K562 (cell line): ENCODE measurements around the gene KLHL22. TPM values are rescaled to one million over a fixed set of nuclear protein-coding genes. Genes with fewer than 3 reads are reported as not detected.

Experiments used
- CXXC5 ChIP-seq: fragments of 250-450 bp; sonication (Bioruptor Pico); IDR thresholded peaks from 2 replicates; pipeline ENCODE4 v1.8.0; 2022; ENCODE audit warnings: inconsistent platforms, mild to moderate bottlenecking, moderate library complexity
- DPF2 ChIP-seq: fragments of 450-650 bp; IDR thresholded peaks from 2 replicates; pipeline ENCODE4 v1.6.1; 2016
- EHMT2 ChIP-seq: fragments of 450-650 bp; IDR thresholded peaks from 2 replicates; pipeline ENCODE4 v1.6.1; 2018; ENCODE audit warnings: antibody characterized with exemption
- ELF4 ChIP-seq: fragments of 450-650 bp; formaldehyde crosslinking; IDR thresholded peaks from 2 replicates; pipeline ENCODE4 v1.4.0; 2022; ENCODE audit warnings: missing genetic modification characterization
- FOSL1 ChIP-seq: fragments of 200-800 bp; sonication (Bioruptor generic); conservative IDR thresholded peaks from 2 replicates; pipeline ENCODE4 v1.6.1; 2016; ENCODE audit warnings: missing genetic modification characterization, missing compliant biosample characterization
- HDAC2 ChIP-seq: fragments of 450-650 bp; IDR thresholded peaks from 2 replicates; pipeline ENCODE4 v1.6.1; 2016; ENCODE audit warnings: mild to moderate bottlenecking
- HLTF ChIP-seq: fragments of 450-650 bp; IDR thresholded peaks from 2 replicates; pipeline ENCODE4 v1.6.1; 2016
- JUND ChIP-seq, 2 experiments: IDR thresholded peaks; 2 replicates in 1 of 2; 3 replicates in 1 of 2; pipeline ENCODE4 v1.6.1; 2011; ENCODE audit warnings: borderline replicate concordance in 2 of 2, low read depth in 2 of 2, low read length in 2 of 2, improper control_type of control experiment in 1 of 2, missing biosample characterization in 1 of 2, missing genetic modification characterization in 1 of 2, missing genetic modification reagents in 1 of 2
- NCOA4 ChIP-seq: fragments of 450-650 bp; IDR thresholded peaks from 2 replicates; pipeline ENCODE4 v1.6.1; 2018; ENCODE audit warnings: mild to moderate bottlenecking; ENCODE audit not compliant: partially characterized antibody
- SMARCA4 ChIP-seq: fragments of 450-650 bp; IDR thresholded peaks from 2 replicates; pipeline ENCODE4 v1.6.1; 2016
- SMARCE1 ChIP-seq: fragments of 450-650 bp; IDR thresholded peaks from 2 replicates; pipeline ENCODE4 v1.7.1; 2016; ENCODE audit warnings: mild to moderate bottlenecking
- TRIM28 ChIP-seq: fragments of 450-650 bp; IDR thresholded peaks from 2 replicates; pipeline ENCODE4 v1.6.1; 2017
- ZNF121 ChIP-seq: sonication (generic); formaldehyde crosslinking; conservative IDR thresholded peaks from 2 replicates; pipeline ENCODE4 v1.8.0; 2022; ENCODE audit warnings: missing genetic modification reagents
- ZNF384 ChIP-seq: IDR thresholded peaks from 2 replicates; pipeline ENCODE4 v1.6.1; 2012; ENCODE audit warnings: low read depth, low read length, improper control_type of control experiment
- polyA plus RNA-seq, 8 experiments: library from polyadenylated mRNA; depleted of rRNA in 4 of 8; stranded (reverse) in 5 of 8; unstranded in 3 of 8; fragments of >200 nt; fragmentation: Nextera tagmentation in 2 of 8; fragmentation: Illumina TruSeq in 1 of 8; extraction: Ambion mirVana in 2 of 8; extraction: Trizol in 1 of 8; gene quantifications; 2 replicates each; pipeline versions ENCODE4 v1.2.1 to v1.2.3, GENCODE V29; 2011 to 2014; ENCODE audit warnings: inconsistent platforms in 1 of 8, missing spikeins in 1 of 8
- total RNA-seq, 7 experiments: library from RNA; depleted of rRNA in 6 of 7; stranded (reverse); fragments of >200 nt in 6 of 7; fragmentation: Illumina TruSeq in 2 of 7; extraction: Trizol in 2 of 7; gene quantifications; 2 replicates each; pipeline versions ENCODE4 v1.2.1 to v1.2.3, GENCODE V29; 2011 to 2021; ENCODE audit warnings: low replicate concordance in 1 of 7
- TF ChIP-seq, protein P1 (sequence below): fragments of 450-650 bp; IDR thresholded peaks from 2 replicates; pipeline ENCODE4 v1.6.1; 2016; ENCODE audit warnings: antibody characterized with exemption
- TF ChIP-seq, protein P2 (sequence below): fragments of 250-450 bp; sonication (Bioruptor Pico); IDR thresholded peaks from 2 replicates; pipeline ENCODE4 v1.4.0; 2020; ENCODE audit warnings: borderline replicate concordance
- TF ChIP-seq, protein P3 (sequence below): fragments of 250-450 bp; sonication (Bioruptor Pico); IDR thresholded peaks from 2 replicates; pipeline ENCODE4 v1.8.0; 2021; ENCODE audit warnings: moderate library complexity, mild to moderate bottlenecking, inconsistent platforms
- TF ChIP-seq, protein P4 (sequence below): sonication (generic); formaldehyde crosslinking; IDR thresholded peaks from 2 replicates; pipeline ENCODE4 v1.8.0; 2022; ENCODE audit warnings: mild to moderate bottlenecking, low read depth, missing genetic modification reagents
- TF ChIP-seq, protein P5 (sequence below): fragments of 450-650 bp; formaldehyde crosslinking; IDR thresholded peaks from 2 replicates; pipeline ENCODE4 v1.4.0; 2022; ENCODE audit warnings: missing genetic modification characterization

The KLHL22 gene
- total and polyA plus RNA-seq, 9 of the 15 experiments (the other 6 are each of a cell fraction or from before 2014, with no cell fraction given) = 1.3 to 25.6 (median 15.2) TPM

DNA sequence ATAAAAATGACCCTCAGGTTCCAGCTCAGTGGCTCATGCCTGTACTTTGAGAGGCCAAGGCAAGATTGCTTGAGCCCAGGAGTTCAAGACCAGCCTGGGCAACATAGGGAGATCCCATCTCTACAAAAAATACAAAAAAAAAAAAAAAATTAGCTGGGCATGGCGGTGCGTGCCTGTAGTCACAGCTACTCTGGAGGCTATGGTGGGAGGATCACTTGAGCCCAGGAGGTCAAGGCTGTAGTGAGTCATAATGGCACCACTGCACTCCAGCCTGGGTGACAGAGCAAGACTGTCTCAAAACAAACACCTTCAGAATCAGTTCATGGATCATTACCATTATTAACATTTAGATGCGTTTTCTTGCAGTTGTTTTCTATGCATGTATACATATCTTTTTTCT, 86.2 kb downstream of the KLHL22 start (continued):
- peak; percentile 80; the same call in 1 of the 2 replicates for TF ChIP-seq JUND (IDR thresholded peaks at IDR 0.05; ENCODE audit: borderline replicate concordance, low read depth, low read length)
- peak; percentile 64; the same call in 1 of the 3 replicates for TF ChIP-seq JUND (tag; IDR thresholded peaks at IDR 0.05; ENCODE audit: borderline replicate concordance, low read depth, low read length)
- TF ChIP-seq, protein P1, sequence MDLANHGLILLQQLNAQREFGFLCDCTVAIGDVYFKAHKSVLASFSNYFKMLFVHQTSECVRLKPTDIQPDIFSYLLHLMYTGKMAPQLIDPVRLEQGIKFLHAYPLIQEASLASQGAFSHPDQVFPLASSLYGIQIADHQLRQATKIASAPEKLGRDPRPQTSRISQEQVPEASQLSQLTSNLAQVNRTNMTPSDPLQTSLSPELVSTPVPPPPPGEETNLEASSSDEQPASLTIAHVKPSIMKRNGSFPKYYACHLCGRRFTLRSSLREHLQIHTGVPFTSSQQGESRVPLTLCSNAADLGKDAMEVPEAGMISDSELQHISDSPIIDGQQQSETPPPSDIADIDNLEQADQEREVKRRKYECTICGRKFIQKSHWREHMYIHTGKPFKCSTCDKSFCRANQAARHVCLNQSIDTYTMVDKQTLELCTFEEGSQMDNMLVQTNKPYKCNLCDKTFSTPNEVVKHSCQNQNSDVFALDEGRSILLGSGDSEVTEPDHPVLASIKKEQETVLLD = 0 out of 2 replicates have a peak, but pooled peaks have one; percentile 40
- TF ChIP-seq HLTF = peak; percentile 37; the same call in 1 of the 2 replicates
- 0 out of 2 replicates have a peak, but pooled peaks have one; percentile 19 for TF ChIP-seq CXXC5 (CRISPR knock-in tag)
- TF ChIP-seq HDAC2 = 0 out of 2 replicates have a peak, but pooled peaks have one; percentile 42
- peak; percentile 82 for TF ChIP-seq ZNF384
- TF ChIP-seq, protein P2, sequence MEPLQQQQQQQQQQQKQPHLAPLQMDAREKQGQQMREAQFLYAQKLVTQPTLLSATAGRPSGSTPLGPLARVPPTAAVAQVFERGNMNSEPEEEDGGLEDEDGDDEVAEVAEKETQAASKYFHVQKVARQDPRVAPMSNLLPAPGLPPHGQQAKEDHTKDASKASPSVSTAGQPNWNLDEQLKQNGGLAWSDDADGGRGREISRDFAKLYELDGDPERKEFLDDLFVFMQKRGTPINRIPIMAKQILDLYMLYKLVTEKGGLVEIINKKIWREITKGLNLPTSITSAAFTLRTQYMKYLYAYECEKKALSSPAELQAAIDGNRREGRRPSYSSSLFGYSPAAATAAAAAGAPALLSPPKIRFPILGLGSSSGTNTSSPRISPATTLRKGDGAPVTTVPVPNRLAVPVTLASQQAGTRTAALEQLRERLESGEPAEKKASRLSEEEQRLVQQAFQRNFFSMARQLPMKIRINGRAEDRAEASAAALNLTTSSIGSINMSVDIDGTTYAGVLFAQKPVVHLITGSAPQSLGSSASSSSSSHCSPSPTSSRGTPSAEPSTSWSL = 0 out of 2 replicates have a peak, but pooled peaks have one; percentile 49
- TF ChIP-seq FOSL1 (tag) = peak; percentile 85
- TF ChIP-seq ZNF121 (CRISPR knock-in tag) = peak; percentile 6; the same call in 1 of the 2 replicates
- peak; percentile 75 for TF ChIP-seq NCOA4
- TF ChIP-seq ELF4 (CRISPR knock-in tag) = 0 out of 2 replicates have a peak, but pooled peaks have one; percentile 41
- peak; percentile 50; the same call in 1 of the 2 replicates for TF ChIP-seq TRIM28
- TF ChIP-seq DPF2 = peak; percentile 83
- TF ChIP-seq, protein P3, sequence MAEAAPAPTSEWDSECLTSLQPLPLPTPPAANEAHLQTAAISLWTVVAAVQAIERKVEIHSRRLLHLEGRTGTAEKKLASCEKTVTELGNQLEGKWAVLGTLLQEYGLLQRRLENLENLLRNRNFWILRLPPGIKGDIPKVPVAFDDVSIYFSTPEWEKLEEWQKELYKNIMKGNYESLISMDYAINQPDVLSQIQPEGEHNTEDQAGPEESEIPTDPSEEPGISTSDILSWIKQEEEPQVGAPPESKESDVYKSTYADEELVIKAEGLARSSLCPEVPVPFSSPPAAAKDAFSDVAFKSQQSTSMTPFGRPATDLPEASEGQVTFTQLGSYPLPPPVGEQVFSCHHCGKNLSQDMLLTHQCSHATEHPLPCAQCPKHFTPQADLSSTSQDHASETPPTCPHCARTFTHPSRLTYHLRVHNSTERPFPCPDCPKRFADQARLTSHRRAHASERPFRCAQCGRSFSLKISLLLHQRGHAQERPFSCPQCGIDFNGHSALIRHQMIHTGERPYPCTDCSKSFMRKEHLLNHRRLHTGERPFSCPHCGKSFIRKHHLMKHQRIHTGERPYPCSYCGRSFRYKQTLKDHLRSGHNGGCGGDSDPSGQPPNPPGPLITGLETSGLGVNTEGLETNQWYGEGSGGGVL (CRISPR knock-in tag) = 0 out of 2 replicates have a peak, but pooled peaks have one; percentile 23
- TF ChIP-seq, protein P4, sequence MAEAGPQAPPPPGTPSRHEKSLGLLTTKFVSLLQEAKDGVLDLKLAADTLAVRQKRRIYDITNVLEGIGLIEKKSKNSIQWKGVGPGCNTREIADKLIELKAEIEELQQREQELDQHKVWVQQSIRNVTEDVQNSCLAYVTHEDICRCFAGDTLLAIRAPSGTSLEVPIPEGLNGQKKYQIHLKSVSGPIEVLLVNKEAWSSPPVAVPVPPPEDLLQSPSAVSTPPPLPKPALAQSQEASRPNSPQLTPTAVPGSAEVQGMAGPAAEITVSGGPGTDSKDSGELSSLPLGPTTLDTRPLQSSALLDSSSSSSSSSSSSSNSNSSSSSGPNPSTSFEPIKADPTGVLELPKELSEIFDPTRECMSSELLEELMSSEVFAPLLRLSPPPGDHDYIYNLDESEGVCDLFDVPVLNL (CRISPR knock-in tag) = 0 out of 2 replicates have a peak, but pooled peaks have one; percentile 28
- TF ChIP-seq SMARCA4 = peak; percentile 80
- TF ChIP-seq EHMT2 = 0 out of 2 replicates have a peak, but pooled peaks have one; percentile 55
- peak; percentile 76; the same call in 1 of the 2 replicates for TF ChIP-seq SMARCE1
- TF ChIP-seq, protein P5, sequence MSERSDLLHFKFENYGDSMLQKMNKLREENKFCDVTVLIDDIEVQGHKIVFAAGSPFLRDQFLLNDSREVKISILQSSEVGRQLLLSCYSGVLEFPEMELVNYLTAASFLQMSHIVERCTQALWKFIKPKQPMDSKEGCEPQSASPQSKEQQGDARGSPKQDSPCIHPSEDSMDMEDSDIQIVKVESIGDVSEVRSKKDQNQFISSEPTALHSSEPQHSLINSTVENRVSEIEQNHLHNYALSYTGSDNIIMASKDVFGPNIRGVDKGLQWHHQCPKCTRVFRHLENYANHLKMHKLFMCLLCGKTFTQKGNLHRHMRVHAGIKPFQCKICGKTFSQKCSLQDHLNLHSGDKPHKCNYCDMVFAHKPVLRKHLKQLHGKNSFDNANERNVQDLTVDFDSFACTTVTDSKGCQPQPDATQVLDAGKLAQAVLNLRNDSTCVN = 0 out of 2 replicates have a peak, but pooled peaks have one; percentile 76
